Esophagus (tissue), 2 donors: ENCODE data around the gene KCNV2. TPM values are rescaled to one million over a fixed set of nuclear protein-coding genes. Genes with fewer than 3 reads are reported as not detected.

Source experiments
- H3K27ac ChIP-seq, 2 donors: one replicate each; pipeline ENCODE4 v1.5.1; 2013; ENCODE audit warnings: low read depth in 2 of 2, mild to moderate bottlenecking in 2 of 2, inconsistent platforms in 1 of 2, low read length in 1 of 2, moderate library complexity in 1 of 2
- H3K27me3 ChIP-seq, 2 donors: one replicate each; pipeline ENCODE4 v1.6.1; 2013; ENCODE audit warnings: low read length in 2 of 2, control low read depth in 1 of 2, mild to moderate bottlenecking in 1 of 2; ENCODE audit not compliant: insufficient read depth in 2 of 2, control insufficient read depth in 1 of 2
- H3K36me3 ChIP-seq, 2 donors: one replicate each; pipeline ENCODE4 v1.6.1; 2013; ENCODE audit warnings: low read length in 1 of 2; ENCODE audit not compliant: control insufficient read depth in 2 of 2, insufficient read depth in 2 of 2
- H3K4me1 ChIP-seq, 2 donors: one replicate each; pipeline ENCODE4 v1.6.1; 2013; ENCODE audit warnings: low read length in 1 of 2; ENCODE audit not compliant: control insufficient read depth in 2 of 2, insufficient read depth in 2 of 2
- H3K4me3 ChIP-seq, 2 donors: one replicate each; pipeline ENCODE4 v1.5.1; 2013; ENCODE audit warnings: low read length in 2 of 2, mild to moderate bottlenecking in 2 of 2, low read depth in 1 of 2, moderate library complexity in 1 of 2
- H3K9me3 ChIP-seq, 2 donors: one replicate each; pipeline ENCODE4 v1.6.1; 2013; ENCODE audit warnings: mild to moderate bottlenecking in 2 of 2, low read depth in 1 of 2, low read length in 1 of 2, moderate library complexity in 1 of 2; ENCODE audit not compliant: control insufficient read depth in 2 of 2, insufficient read depth in 1 of 2
- WGBS, 2 donors: extraction: QIAGEN DNeasy Blood & Tissue Kit; methylation state at CpG; one replicate each; pipeline ENCODE4 v1.1.7; 2013; 5-methylcytosine and 5-hydroxymethylcytosine counted together
- polyA plus RNA-seq, 2 donors: library from polyadenylated mRNA; stranded (reverse); fragments of 200-250 nt; gene quantifications; one replicate each; pipeline ENCODE4 v1.2.3, GENCODE V29; 2013
- donor health status: healthy with polysubstance abuse.
- donor health status: Bipolar disorder and iron deficiency.

Gene KCNV2
- not detected for polyA plus RNA-seq

DNA sequence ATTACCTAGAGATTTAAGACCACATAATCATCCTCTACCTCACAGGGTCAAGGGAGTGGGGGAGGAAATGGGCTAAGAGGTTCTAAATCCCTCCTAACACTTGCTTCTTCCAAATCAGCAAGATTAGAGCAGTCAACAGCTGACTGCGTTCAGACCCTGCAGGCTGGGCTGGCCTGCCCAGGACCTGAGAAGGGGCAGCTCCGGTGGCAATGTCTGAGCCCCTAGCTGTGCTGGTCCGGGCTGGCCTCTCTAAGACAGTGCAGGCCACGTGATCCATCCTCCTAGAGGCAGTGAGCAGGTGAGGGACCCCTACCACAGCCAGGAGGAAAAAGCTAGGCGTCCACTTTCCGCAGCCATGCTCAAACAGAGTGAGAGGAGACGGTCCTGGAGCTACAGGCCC lies at the start of gene KCNV2:
TSS of gene KCNV2 (plus strand) at position 126 of the 400 bp plus-strand sequence. CDS start at position 356, 230 bp downstream.
- peaks cover 0 to 12% of the 10 kb centered on the region in 2 donors for H3K36me3 ChIP-seq
- H3K4me3 ChIP-seq, result no peak within 1 kb of the TSS
- no peak within 1 kb of the TSS for H3K27ac ChIP-seq
- no peaks in the 10 kb centered on the region for H3K4me1 ChIP-seq
- peaks cover 0 to 5% of the 10 kb centered on the region in 2 donors for H3K9me3 ChIP-seq
- WGBS, 2 donors, result 96% methylated on average over 7 of the region's 7 CpGs
- no peaks in the 10 kb centered on the region for H3K27me3 ChIP-seq

DNA sequence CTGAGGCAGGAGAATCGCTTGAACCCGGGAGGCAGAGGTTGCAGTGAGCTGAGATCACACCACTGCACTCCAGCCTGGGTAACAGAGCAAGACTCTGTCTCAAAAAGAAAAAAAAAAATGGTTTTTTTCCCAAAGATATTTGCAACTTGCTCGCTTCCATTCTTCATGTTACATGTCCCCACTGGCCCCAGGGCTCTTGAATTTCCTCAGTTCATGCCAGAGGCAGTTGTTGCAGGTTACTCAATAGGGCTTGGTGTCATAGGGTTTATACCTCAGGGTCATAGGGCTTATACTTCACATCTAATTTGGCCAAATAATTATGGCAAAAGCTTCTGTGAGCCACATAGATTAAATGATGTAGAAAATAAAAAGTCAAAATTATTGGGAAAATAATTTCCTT lies 44.1 kb upstream of the KCNV2 start:
- Histone ChIP-seq H3K36me3 (no peaks in the 10 kb centered on the region), H3K9me3 (no peaks in the 10 kb centered on the region), H3K4me1 (peaks cover 0 to under 1% of the 10 kb centered on the region in 2 donors), H3K27ac (no peak overlapping the region), H3K27me3 (no peaks in the 10 kb centered on the region), H3K4me3 (no peak overlapping the region)
- 66 to 86% methylated on average over 1 of the region's 3 CpGs for WGBS, 2 donors

DNA sequence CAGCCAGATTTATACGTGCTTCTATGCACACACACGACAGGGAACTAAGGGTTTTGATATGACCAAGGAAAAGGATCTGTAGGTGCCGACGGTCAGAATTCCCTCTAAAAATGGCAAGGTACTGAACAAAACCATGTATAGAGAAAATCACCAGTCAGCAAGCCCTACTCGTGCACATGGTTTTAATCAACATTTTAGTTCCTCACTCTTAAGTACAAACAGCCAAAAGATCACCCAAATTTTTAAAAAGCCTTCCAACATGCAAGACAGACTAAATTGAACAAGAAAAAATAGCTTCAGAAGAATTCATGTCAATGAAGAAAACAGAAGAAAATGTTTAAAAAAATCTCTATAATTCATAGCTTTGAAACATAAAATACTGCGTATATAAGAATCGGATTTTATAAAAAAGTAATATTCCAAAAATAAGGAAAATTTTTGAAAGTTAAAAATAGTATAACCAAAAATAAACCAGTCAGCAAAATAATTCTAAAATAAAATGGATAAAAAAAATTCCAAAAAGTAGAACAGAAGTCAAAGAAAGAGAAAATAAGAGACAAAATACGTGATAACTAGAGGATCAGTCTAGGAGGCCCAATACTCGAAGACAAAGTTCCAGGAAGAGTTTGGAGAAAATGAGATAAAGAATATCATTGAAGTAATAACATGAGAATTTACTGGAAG lies 43.0 kb upstream of the KCNV2 start:
- Histone ChIP-seq H3K4me3 (no peak overlapping the region), H3K36me3 (no peaks in the 10 kb centered on the region), H3K27ac (no peak overlapping the region), H3K27me3 (no peaks in the 10 kb centered on the region), H3K4me1 (peaks cover 0 to 2% of the 10 kb centered on the region in 2 donors), H3K9me3 (no peaks in the 10 kb centered on the region)
- WGBS, 2 donors, result 85 to 89% methylated on average over 9 of the region's 9 CpGs

DNA sequence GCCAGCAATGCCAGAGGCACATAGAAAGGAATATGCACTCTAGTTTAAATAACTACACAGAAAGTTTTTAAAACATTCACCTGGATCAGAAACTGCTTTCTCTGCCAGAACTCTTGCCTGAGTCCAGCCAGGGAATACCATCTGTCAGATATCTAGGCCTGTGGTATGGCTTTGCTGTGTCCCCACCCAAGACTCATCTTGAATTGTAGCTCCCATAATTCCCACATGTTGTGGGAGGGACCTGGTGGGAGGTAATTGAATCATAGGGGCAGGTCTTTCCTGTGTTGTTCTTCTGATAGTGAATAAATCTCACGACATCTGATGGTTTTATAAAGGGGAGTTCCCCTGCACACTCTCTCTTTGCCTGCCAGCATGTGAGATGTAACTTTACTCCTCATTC lies 41.5 kb upstream of the KCNV2 start:
- Histone ChIP-seq H3K27ac (peak overlapping the region; percentile 21), H3K36me3 (no peaks in the 10 kb centered on the region), H3K27me3 (no peaks in the 10 kb centered on the region), H3K4me3 (no peak overlapping the region), H3K4me1 (peaks cover 0 to 2% of the 10 kb centered on the region in 2 donors), H3K9me3 (no peaks in the 10 kb centered on the region)
- WGBS, 2 donors, result 44 to 71% methylated on average over 1 of the region's 1 CpG

DNA sequence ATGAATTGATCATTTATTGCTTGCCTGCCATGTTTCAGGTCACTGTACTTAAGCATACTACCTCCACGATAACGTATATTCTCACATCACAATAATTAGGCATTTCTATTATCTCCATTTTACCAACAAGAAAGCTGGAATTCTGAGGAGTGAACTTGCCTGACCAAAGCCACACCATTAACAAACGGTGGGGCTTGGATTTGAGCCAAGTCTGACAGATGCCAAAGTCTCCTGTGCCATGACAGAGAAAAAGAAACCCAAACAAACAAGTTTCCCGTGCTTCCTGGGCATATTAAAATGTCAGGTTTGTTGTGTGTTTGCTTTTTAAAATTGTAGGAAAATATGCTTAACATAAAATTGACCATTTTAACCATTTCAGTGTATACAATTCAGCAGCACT lies 40.8 kb upstream of the KCNV2 start:
- 56 to 57% methylated on average over 4 of the region's 4 CpGs for WGBS, 2 donors
- H3K27me3 ChIP-seq, result no peaks in the 10 kb centered on the region
- H3K9me3 ChIP-seq, result no peaks in the 10 kb centered on the region
- H3K4me3 ChIP-seq, result no peak overlapping the region
- no peak overlapping the region for H3K27ac ChIP-seq
- H3K4me1 ChIP-seq, result peaks cover 0 to 2% of the 10 kb centered on the region in 2 donors
- no peaks in the 10 kb centered on the region for H3K36me3 ChIP-seq

DNA sequence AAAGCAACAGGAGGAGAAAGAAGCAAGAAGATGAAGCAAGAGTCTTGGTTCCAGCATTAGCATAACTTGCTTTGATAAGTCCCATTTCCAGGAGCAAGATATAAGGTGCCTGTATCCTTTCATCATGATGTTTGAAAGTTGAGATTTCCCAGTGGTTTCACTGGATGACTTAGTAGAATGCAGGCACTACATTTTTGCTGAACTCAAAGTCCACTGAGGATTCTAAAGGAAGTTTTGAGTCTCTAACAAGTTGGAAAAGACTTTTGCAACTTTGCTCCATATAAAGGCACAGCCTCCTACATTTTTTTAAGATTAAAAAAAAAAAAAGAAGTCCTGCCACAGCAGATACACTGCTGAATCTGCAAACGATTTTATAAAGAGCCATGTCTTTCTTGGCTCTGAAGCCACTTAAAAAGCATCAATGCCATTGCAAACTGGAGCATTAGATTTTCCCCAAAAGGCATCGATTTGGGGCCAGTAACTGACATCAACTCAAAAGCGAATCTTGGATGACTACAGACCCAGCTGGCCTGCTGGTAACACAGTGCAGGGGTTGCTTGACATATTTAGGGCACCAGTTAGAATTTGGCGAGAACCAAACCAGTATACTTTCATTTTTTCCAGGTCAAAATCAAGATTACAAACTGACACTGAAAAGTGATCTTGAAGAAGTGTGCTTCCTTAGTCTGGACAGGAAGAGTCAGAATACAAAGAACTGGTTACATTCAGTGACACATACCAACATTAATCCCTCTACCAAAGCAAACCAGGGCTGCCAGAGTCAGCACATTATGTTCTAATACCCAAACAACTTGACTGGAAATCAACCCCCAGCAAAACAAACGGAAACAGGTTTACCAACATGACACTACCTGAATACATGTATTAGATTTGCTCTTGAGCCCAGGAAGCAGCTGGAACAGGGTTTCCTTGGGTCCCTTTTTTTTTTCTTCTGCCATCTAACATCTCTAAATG lies 39.1 kb upstream of the KCNV2 start:
- Histone ChIP-seq H3K4me1 (peaks cover 0 to 2% of the 10 kb centered on the region in 2 donors), H3K36me3 (no peaks in the 10 kb centered on the region), H3K27me3 (no peaks in the 10 kb centered on the region), H3K27ac (peak overlapping the region; percentile 90 to 91), H3K4me3 (peak overlapping the region in 1 of 2 donors; percentile 10), H3K9me3 (no peaks in the 10 kb centered on the region)
- 40 to 43% methylated on average over 5 of the region's 5 CpGs for WGBS, 2 donors

DNA sequence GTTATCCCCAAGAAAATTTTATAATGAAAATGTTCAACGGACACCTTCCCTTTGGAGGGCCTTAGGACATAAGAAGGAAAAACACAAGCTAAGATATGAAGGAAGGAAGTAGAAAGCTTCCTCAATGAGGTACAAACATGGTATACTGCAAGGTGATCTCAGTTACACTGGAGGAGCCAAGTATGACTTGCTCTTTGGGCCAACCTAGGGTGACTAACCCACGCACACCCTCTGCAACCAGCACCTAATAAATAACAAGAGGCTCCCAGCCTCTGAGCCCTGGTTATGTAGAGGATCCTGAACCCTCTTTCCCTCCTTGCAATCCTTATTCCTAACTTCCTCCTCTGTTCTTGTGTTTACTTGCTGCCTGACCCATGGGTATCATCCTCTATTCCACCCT lies 38.3 kb upstream of the KCNV2 start:
- WGBS, 2 donors, result 68 to 72% methylated on average over 2 of the region's 2 CpGs
- H3K27me3 ChIP-seq, result no peaks in the 10 kb centered on the region
- no peaks in the 10 kb centered on the region for H3K9me3 ChIP-seq
- H3K4me1 ChIP-seq, result peaks cover 0 to 2% of the 10 kb centered on the region in 2 donors
- peak overlapping the region; percentile 71 to 90 for H3K27ac ChIP-seq
- H3K36me3 ChIP-seq, result no peaks in the 10 kb centered on the region
- H3K4me3 ChIP-seq, result no peak overlapping the region

DNA sequence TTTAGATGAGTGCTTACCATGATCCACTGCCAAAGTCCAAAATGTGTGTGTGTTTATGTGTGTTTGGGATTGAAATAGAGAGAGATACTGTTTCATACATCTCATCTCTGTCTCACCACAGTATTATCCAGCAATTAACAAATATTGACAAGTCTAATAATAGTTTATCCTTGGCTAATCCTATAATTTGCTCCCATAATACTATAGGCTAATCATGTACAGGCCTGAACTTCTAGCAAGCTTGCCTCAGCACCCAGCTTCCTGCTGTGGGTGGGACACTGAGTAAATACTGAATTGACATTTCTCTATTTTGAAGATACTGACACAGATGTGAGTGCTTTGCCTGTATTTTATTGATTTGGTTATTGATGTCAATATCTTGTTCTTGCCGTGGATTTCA lies 35.3 kb upstream of the KCNV2 start:
- WGBS, 2 donors, result 35 to 73% methylated on average over 1 of the region's 1 CpG
- no peaks in the 10 kb centered on the region for H3K9me3 ChIP-seq
- H3K4me1 ChIP-seq, result peaks cover 0 to 5% of the 10 kb centered on the region in 2 donors
- no peaks in the 10 kb centered on the region for H3K36me3 ChIP-seq
- no peak overlapping the region for H3K4me3 ChIP-seq
- peak overlapping the region in 1 of 2 donors; percentile 36 for H3K27ac ChIP-seq
- H3K27me3 ChIP-seq, result no peaks in the 10 kb centered on the region

DNA sequence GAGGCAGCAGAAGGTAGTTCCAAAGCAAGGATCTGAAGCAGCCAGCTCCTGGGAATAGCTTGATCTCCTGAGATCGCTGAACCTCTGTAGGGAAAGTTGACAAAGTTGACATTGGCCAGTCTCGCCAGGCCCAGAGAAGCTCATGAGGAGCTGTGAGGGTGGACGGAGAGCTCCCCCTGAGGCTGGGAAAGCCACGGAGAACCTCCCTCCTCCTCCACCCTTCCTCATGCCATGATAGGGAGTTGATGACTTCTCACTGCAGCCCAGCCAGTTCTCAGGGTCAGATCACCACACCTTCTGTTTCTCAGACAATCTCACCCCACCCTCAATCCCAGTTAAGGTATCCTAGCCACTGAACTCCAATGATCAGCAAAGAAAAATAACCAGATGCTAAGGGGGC lies 30.4 kb upstream of the KCNV2 start:
- Histone ChIP-seq H3K27ac (peak overlapping the region; percentile 40 to 72), H3K9me3 (no peaks in the 10 kb centered on the region), H3K27me3 (no peaks in the 10 kb centered on the region), H3K4me3 (no peak overlapping the region), H3K36me3 (no peaks in the 10 kb centered on the region), H3K4me1 (peaks cover 0 to 3% of the 10 kb centered on the region in 2 donors)
- WGBS, 2 donors, result 76 to 89% methylated on average over 4 of the region's 4 CpGs
